HCT116 (cell line): Measurements from ENCODE around the gene PTX4. TPM values are rescaled to one million over a fixed set of nuclear protein-coding genes. Genes with fewer than 3 reads are reported as not detected.

Experiments
- ATAC-seq: fragments of 200-7000 bp; cut with Tn5 transposase; 2 replicates; pipeline ENCODE4 v1.9.1; 2020; ENCODE audit warnings: mild to moderate bottlenecking, moderate library complexity
- BruUV-seq: library from RNA; stranded (reverse); fragments of 400-500 nt; replicated peaks from 2 replicates; lab custom pipeline; 2021; lab: Mats Ljungman, UMichigan
- CTCF ChIA-PET: fragments of 300-600 bp; sonication (Branson Sonifier 250); formaldehyde crosslinking; loops from one replicate; lab custom pipeline; 2021; ENCODE audit warnings: antibody characterized with exemption; lab: Charles Lee
- POLR2A ChIA-PET: fragments of 300-600, 350-600 bp; sonication (Branson Sonifier 250); formaldehyde crosslinking; loops from one replicate; lab custom pipeline; 2021; ENCODE audit warnings: antibody characterized with exemption; lab: Charles Lee
- RAD21 ChIA-PET, 2 experiments: fragments of 300-600 bp; sonication (Branson Sonifier 250); formaldehyde crosslinking; loops; one replicate each; lab custom pipeline; 2023; ENCODE audit warnings: low total read pairs in 2 of 2; ENCODE audit not compliant: uncharacterized antibody in 2 of 2, unreplicated experiment in 2 of 2, low non-redundant PET in 1 of 2; lab: Charles Lee
- DNase-seq: peaks from one replicate; pipeline ENCODE4 v3.0.0-alpha.2; 2010; ENCODE audit warnings: low read depth, low spot score
- H2AFZ ChIP-seq: fragments of 200-600 bp; shearing (Covaris generic), sonication (generic); 2 replicates; pipeline ENCODE4 v1.6.1; 2017; ENCODE audit warnings: low read depth, mixed run types, mixed read lengths, antibody characterized with exemption, low read length; ENCODE audit not compliant: poor library complexity, severe bottlenecking
- H3K27ac ChIP-seq: 2 replicates; pipeline ENCODE4 v1.5.1; 2012; ENCODE audit warnings: low read depth, low read length
- H3K27me3 ChIP-seq: fragments of 200-600 bp; sonication (generic); 2 replicates; pipeline ENCODE4 v1.6.1; 2016; ENCODE audit warnings: mixed run types, low read length, mixed read lengths; ENCODE audit not compliant: insufficient read depth
- H3K36me3 ChIP-seq, 2 experiments: fragments of 200-500 bp in 1 of 2; fragments of 200-600 bp in 1 of 2; sonication (Bioruptor generic) in 1 of 2; sonication (generic) in 1 of 2; 2 replicates each; pipeline versions ENCODE4 v1.5.1 to v1.6.1; 2014 to 2016; ENCODE audit warnings: low read length in 2 of 2, inconsistent platforms in 1 of 2, mixed read lengths in 1 of 2, mixed run types in 1 of 2; ENCODE audit not compliant: insufficient read depth in 2 of 2, control insufficient read depth in 1 of 2
- H3K4me1 ChIP-seq, 2 experiments: fragments of 200-600 bp in 1 of 2; sonication (generic) in 1 of 2; 2 replicates each; pipeline versions ENCODE4 v1.5.1 to v1.6.1; 2012 to 2017; ENCODE audit warnings: low read length in 2 of 2, inconsistent platforms in 1 of 2, mild to moderate bottlenecking in 1 of 2, mixed read lengths in 1 of 2, mixed run types in 1 of 2, moderate library complexity in 1 of 2; ENCODE audit not compliant: insufficient read depth in 2 of 2, control insufficient read depth in 1 of 2
- H3K4me2 ChIP-seq: fragments of 200-600 bp; sonication (generic); 2 replicates; pipeline ENCODE4 v1.6.1; 2017; ENCODE audit warnings: mixed run types, low read length, mixed read lengths
- H3K4me3 ChIP-seq, 2 experiments: fragments of 200-600 bp in 1 of 2; sonication (generic) in 1 of 2; replicated peaks in 1 of 2; 2 replicates each; pipeline ENCODE4 v1.5.1; 2011 to 2016; ENCODE audit warnings: low read length in 2 of 2, control low read depth in 1 of 2, low read depth in 1 of 2, mild to moderate bottlenecking in 1 of 2, mixed read lengths in 1 of 2, mixed run types in 1 of 2
- H3K79me2 ChIP-seq: fragments of 200-600 bp; sonication (generic); 2 replicates; pipeline ENCODE4 v1.6.1; 2017; ENCODE audit warnings: mild to moderate bottlenecking, mixed run types, low read length, moderate library complexity, mixed read lengths; ENCODE audit not compliant: insufficient read depth
- H3K9ac ChIP-seq: fragments of 200-600 bp; sonication (generic); 2 replicates; pipeline ENCODE4 v1.6.1; 2016; ENCODE audit warnings: low read length, mixed read lengths
- H3K9me2 ChIP-seq: fragments of 200-600 bp; sonication (generic), shearing (Covaris generic); 2 replicates; pipeline ENCODE4 v1.6.1; 2017; ENCODE audit warnings: mixed run types, mild to moderate bottlenecking, moderate library complexity; ENCODE audit not compliant: insufficient read depth
- H3K9me3 ChIP-seq, 2 experiments: fragments of 200-500 bp in 1 of 2; fragments of 200-600 bp in 1 of 2; sonication (Bioruptor generic) in 1 of 2; sonication (generic) in 1 of 2; 2 replicates each; pipeline ENCODE4 v1.6.1; 2014 to 2017; ENCODE audit warnings: low read length in 2 of 2, mixed read lengths in 2 of 2, inconsistent platforms in 1 of 2, low read depth in 1 of 2, mild to moderate bottlenecking in 1 of 2, mixed run types in 1 of 2, moderate library complexity in 1 of 2; ENCODE audit not compliant: control insufficient read depth in 1 of 2, insufficient read depth in 1 of 2
- H4K20me1 ChIP-seq: fragments of 200-600 bp; sonication (generic), shearing (Covaris generic); 2 replicates; pipeline ENCODE4 v1.6.1; 2017; ENCODE audit warnings: mixed run types, mild to moderate bottlenecking, moderate library complexity; ENCODE audit not compliant: insufficient read depth
- CEBPB ChIP-seq: IDR thresholded peaks from 2 replicates; pipeline ENCODE4 v1.6.1; 2012; ENCODE audit warnings: low read depth
- CTCF ChIP-seq, 3 experiments: fragments of 200-600 bp in 1 of 3; sonication (generic) in 1 of 3; IDR thresholded peaks in 2 of 3; conservative IDR thresholded peaks in 1 of 3; 2 replicates each; pipeline ENCODE4 v1.5.1; 2012 to 2017; ENCODE audit warnings: low read depth in 2 of 3, low read length in 2 of 3, antibody characterized with exemption in 1 of 3, borderline replicate concordance in 1 of 3, control low read depth in 1 of 3, mild to moderate bottlenecking in 1 of 3, mixed read lengths in 1 of 3, mixed run types in 1 of 3, moderate library complexity in 1 of 3; ENCODE audit not compliant: insufficient read depth in 1 of 3
- FOSL1 ChIP-seq: IDR thresholded peaks from 2 replicates; pipeline ENCODE4 v1.6.1; 2012; ENCODE audit warnings: low read depth
- JUND ChIP-seq: IDR thresholded peaks from 2 replicates; pipeline ENCODE4 v1.6.1; 2012
- POLR2A ChIP-seq: IDR thresholded peaks from 2 replicates; pipeline ENCODE4 v1.7.0; 2011; ENCODE audit warnings: borderline replicate concordance; ENCODE audit not compliant: insufficient read depth, insufficient read length; ENCODE audit errors: extremely low read depth
- SIN3A ChIP-seq: IDR thresholded peaks from 2 replicates; pipeline ENCODE4 v1.6.1; 2012; ENCODE audit warnings: low read depth
- TCF7L2 ChIP-seq: IDR thresholded peaks from 2 replicates; pipeline ENCODE4 v1.7.0; 2011; ENCODE audit warnings: borderline replicate concordance, inconsistent platforms; ENCODE audit not compliant: insufficient read depth, insufficient read length; ENCODE audit errors: extremely low read depth
- YY1 ChIP-seq: IDR thresholded peaks from 2 replicates; pipeline ENCODE4 v1.6.1; 2011; ENCODE audit warnings: low read length, low read depth, moderate library complexity, mild to moderate bottlenecking; ENCODE audit not compliant: insufficient replicate concordance; ENCODE audit errors: extremely low read depth
- ZBTB33 ChIP-seq: IDR thresholded peaks from 2 replicates; pipeline ENCODE4 v1.6.1; 2011; ENCODE audit warnings: mild to moderate bottlenecking, low read length, moderate library complexity; ENCODE audit not compliant: insufficient replicate concordance; ENCODE audit errors: extremely low read depth
- ZFX ChIP-seq: fragments of 450-650 bp; IDR thresholded peaks from 2 replicates; pipeline ENCODE4 v1.6.1; 2017
- ZNF274 ChIP-seq: fragments of 200-500 bp; sonication (Bioruptor generic); IDR thresholded peaks from 2 replicates; pipeline ENCODE4 v1.6.1; 2014; ENCODE audit warnings: mild to moderate bottlenecking, low read depth, low read length, inconsistent platforms
- intact Hi-C: fragments of 100-400 bp; cut with micrococcal nuclease; formaldehyde crosslinking; loops from 2 replicates; pipeline ENCODE4 v1.10.0; 2022
- total RNA-seq: library from RNA; stranded (reverse); gene quantifications from one replicate; pipeline ENCODE4 v1.2.1, GENCODE V29; 2021; ENCODE audit not compliant: unreplicated experiment

The PTX4 gene
- total RNA-seq, 1 experiment from 2014 or later, result not detected

DNA sequence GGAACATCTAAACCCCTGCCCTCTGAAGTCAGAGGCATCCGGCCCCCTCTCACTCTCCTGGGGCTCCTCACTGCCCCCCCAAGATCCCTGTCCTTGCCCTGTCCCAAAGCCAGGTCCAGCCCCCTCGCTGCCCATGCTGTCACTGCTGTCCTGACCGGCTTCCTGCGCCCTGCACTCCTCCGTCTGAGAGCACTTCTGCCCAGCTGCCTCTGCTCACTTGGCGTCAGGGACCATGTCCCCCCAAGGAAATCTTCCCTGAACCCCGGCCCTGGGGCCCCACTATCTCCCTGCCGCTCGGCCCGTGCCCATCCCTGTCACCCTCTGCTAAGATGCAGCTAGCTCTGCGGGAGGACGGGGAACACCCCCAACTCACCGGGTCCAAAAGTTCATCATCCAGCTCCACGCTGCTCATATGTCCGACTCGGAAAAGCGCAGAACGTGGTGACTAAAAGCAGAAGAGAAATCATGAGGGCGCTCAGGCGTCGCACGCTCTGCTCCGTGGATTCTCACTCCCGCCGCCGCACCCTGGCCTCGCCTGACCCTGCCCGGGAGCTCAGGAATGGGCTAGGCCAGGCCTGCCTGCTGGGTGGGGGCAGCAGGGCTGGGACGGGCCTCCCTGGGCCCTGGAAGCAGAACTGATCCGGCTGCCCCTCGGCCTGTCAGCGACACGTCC is 23.7 kb downstream of the PTX4 start (continued):
- no peak for TF ChIP-seq SIN3A
- TF ChIP-seq YY1, result no peak
- no peak for TF ChIP-seq ZFX
- no peak for TF ChIP-seq ZNF274
- TF ChIP-seq TCF7L2, result no peak
- TF ChIP-seq CEBPB, result no peak

DNA sequence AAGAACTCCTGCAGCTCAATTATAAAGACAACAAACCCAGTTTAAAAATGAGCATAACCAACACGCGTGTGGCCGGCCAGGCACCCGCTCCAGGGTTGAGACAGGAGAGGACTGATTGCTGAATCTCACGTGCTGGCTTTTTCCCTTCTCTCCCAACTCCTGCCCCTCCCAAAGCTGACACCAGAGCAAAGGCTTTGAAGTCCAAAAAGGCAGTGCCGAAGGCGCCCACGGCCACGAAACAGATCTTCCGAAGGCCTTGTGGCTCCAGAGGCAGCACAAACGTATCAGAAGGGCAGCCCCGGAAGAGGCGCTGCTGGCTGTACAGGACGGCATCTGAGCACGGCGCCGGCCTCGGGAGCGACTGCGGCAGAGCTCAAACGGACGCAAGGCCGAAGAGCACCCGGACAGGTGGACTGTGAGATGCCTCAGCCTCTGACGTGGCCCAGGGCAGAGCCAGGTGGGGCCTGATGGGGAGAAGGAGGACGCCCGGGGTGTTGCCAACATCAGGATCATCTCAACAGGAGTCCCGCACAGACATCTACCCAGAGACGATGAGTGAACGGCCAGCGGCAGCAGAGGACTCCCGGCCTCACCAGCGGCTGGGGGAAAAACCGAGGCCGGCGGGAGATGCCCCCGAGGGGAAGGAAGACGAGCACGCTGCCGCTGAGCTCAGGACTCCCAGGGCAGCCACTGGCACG is 24.4 kb downstream of the PTX4 start:
- ChIA-PET CTCF (no interaction called here), POLR2A (no interaction called here)
- Histone ChIP-seq H3K4me2 (no peak overlapping the region), H3K4me3 (no peak overlapping the region), H3K27ac (no peak overlapping the region)
- TF ChIP-seq ZFX, result no peak
- TF ChIP-seq, all 23 proteins: peak for 0
- ATAC-seq (no peak), DNase-seq (no peak)
- no TSS peak for BruUV-seq
- H3K4me1 ChIP-seq, result peaks cover 3 to 9% of the 10 kb centered on the region in 2 experiments; a peak in 2 of 4 replicates
- RAD21 ChIA-PET, result no interaction called here
- no peaks in the 10 kb centered on the region for H3K9me2 ChIP-seq
- intact Hi-C loops, result no loop called here
- no peaks in the 10 kb centered on the region for H3K27me3 ChIP-seq
- no peaks in the 10 kb centered on the region; a peak in 1 of 4 replicates for H3K36me3 ChIP-seq
- H3K9ac ChIP-seq, result no peak overlapping the region
- no peaks in the 10 kb centered on the region for H4K20me1 ChIP-seq
- peaks cover 19% of the 10 kb centered on the region for H3K79me2 ChIP-seq
- no peaks in the 10 kb centered on the region for H3K9me3 ChIP-seq
- no peak overlapping the region for H2AFZ ChIP-seq

DNA sequence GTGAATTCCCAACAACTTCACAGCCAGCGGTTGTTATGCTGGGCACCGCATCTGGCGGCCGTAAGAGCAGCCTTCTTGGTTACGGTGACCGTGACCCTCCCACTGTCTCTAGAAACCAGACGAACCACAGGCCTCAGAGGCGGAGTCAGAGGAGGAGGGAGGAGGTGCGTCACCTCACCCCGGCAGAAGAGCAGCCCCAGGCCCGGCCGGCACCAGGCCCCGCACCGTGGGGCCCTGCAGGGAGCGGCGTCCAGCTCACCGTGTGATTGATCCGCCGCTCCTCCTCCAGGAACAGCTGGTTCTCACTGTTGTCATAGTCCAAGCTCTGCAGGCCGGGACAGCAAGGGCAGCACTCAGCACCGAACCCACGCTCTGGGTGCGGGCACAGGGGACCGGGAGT is 27.6 kb downstream of the PTX4 start:
- H3K9me2 ChIP-seq, result no peaks in the 10 kb centered on the region
- POLR2A ChIA-PET, result no interaction called here
- CTCF ChIA-PET, result no interaction called here

More for the DNA sequence above, 27.6 kb downstream of the PTX4 start:
- RAD21 ChIA-PET, result no interaction called here
- H3K4me2 ChIP-seq, result no peak overlapping the region
- H3K27me3 ChIP-seq, result no peaks in the 10 kb centered on the region
- H3K79me2 ChIP-seq, result 0 out of 2 replicates have a peak, but pooled peaks cover under 1% of the 10 kb centered on the region
- no peak overlapping the region for H3K27ac ChIP-seq
- no peak overlapping the region for H3K9ac ChIP-seq
- H4K20me1 ChIP-seq, result no peaks in the 10 kb centered on the region
- no peak overlapping the region for H2AFZ ChIP-seq
- ATAC-seq (no peak), DNase-seq (no peak)
- intact Hi-C loops, result no loop called here
- H3K4me3 ChIP-seq, result no peak overlapping the region
- no peak for TF ChIP-seq ZBTB33
- TF ChIP-seq JUND, result no peak
- TF ChIP-seq POLR2A, result no peak
- no peak for TF ChIP-seq FOSL1
- TF ChIP-seq TCF7L2, result no peak
- TF ChIP-seq CTCF (IDR thresholded peaks at IDR 0.05 in 2 of 3, conservative IDR thresholded peaks at IDR 0.05 in 1 of 3; ENCODE audit: borderline replicate concordance in 1 of 3, insufficient read depth in 1 of 3, low read depth in 2 of 3, low read length in 2 of 3), result no peak
- TF ChIP-seq ZFX, result no peak
- H3K36me3 ChIP-seq, result no peaks in the 10 kb centered on the region; a peak in 1 of 4 replicates
- BruUV-seq, result no TSS peak
- H3K4me1 ChIP-seq, result no peaks in the 10 kb centered on the region
- H3K9me3 ChIP-seq, result no peaks in the 10 kb centered on the region
